Vagina (tissue), 2 donors: ENCODE results near the gene JPH2. TPM values are rescaled to one million over a fixed set of nuclear protein-coding genes. Genes with fewer than 3 reads are reported as not detected.

ENCODE experiments used
- DNase-seq, 2 donors: peaks; one replicate each; pipeline ENCODE4 v3.0.0-alpha.2; 2017; ENCODE audit errors: extremely low spot score in 2 of 2
- H3K27ac ChIP-seq: fragments of 200-600 bp; sonication (generic); one replicate; pipeline ENCODE4 v1.5.1; 2019
- H3K27me3 ChIP-seq: fragments of 200-600 bp; sonication (generic); one replicate; pipeline ENCODE4 v1.5.1; 2019
- H3K36me3 ChIP-seq, 2 donors: fragments of 200-600 bp; sonication (generic); one replicate each; pipeline ENCODE4 v1.5.1; 2017 to 2019
- H3K4me1 ChIP-seq: fragments of 200-600 bp; sonication (generic); one replicate; pipeline ENCODE4 v1.5.1; 2019
- H3K4me3 ChIP-seq, 2 donors: fragments of 200-600 bp; sonication (generic); 1 replicate in 1 of 2; 2 replicates in 1 of 2; pipeline ENCODE4 v1.5.1; 2016 to 2019
- H3K9me3 ChIP-seq: fragments of 200-600 bp; sonication (generic); one replicate; pipeline ENCODE4 v1.5.1; 2019
- POLR2A ChIP-seq, 2 donors: fragments of 450-650 bp; IDR thresholded peaks; one replicate each; pipeline ENCODE4 v1.6.1; 2017; ENCODE audit warnings: antibody characterized with exemption in 2 of 2, mild to moderate bottlenecking in 2 of 2, moderate library complexity in 2 of 2
- POLR2AphosphoS5 ChIP-seq, 2 donors: sonication (generic); formaldehyde crosslinking; IDR thresholded peaks; one replicate each; pipeline ENCODE4 v1.9.0; 2017; ENCODE audit warnings: antibody characterized with exemption in 2 of 2, mild to moderate bottlenecking in 2 of 2, low read depth in 1 of 2; ENCODE audit not compliant: insufficient read depth in 1 of 2
- intact Hi-C: fragments of 100-400 bp; cut with DNase I; formaldehyde crosslinking; loops from one replicate; pipeline ENCODE4 v1.15.1; 2023
- total RNA-seq: library from RNA; depleted of rRNA; stranded (reverse); fragments of >200 nt; gene quantifications from one replicate; pipeline ENCODE4 v1.2.3, GENCODE V29; 2016
- TF ChIP-seq, protein P1 (sequence below), 3 experiments: fragments of 450-650 bp in 2 of 3; fragments of 200-600 bp in 1 of 3; sonication (generic) in 1 of 3; IDR thresholded peaks; one replicate each; pipeline ENCODE4 v1.5.1; 2017 to 2019; ENCODE audit warnings: antibody characterized with exemption in 3 of 3, mild to moderate bottlenecking in 2 of 3, moderate library complexity in 2 of 3

Gene JPH2
- total RNA-seq, 1 donor from 2014 or later = 13.8 TPM

DNA sequence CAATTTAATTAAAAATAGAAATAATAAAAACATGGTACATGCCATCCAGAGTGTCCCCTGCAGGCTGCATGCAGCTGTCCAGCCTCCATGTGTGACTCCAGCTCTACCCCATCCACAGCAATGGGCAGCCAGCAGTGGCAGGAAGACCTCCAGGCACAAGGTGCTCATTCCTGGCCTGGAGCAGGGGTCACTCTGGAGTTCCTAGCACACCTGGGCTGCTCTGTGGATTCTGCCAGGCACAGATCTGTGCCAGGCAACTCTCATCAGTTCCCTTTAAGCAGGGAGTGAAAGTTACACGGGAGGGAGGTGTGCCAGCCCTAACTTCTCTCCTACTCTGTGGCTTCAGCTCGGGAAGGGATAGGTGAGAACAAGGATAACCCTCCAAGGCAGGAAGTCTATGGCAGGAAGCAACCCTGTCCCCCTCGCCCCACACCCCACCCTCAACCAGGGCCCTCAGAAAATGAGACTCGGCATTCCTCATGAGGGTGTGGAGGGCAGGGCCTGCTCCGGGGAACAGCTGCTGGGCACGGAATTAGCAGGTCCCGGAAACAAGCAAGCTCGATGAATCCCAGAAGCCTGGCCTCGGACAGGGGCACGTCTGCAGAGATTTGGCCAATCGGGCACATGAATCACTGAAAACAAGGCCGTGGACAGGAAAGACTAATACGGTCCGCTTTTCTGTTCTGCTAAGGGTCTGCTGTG lies 10.0 kb downstream of the JPH2 start:
- no peak overlapping the region for H3K4me3 ChIP-seq
- intact Hi-C loops = no loop called here
- no peak for DNase-seq
- no peak overlapping the region for H3K27ac ChIP-seq
- TF ChIP-seq POLR2A (IDR thresholded peaks at IDR 0.05) (no peak), POLR2AphosphoS5 (IDR thresholded peaks at IDR 0.05; ENCODE audit: insufficient read depth in 1 of 2, low read depth in 1 of 2) (no peak)
- TF ChIP-seq, protein P1, sequence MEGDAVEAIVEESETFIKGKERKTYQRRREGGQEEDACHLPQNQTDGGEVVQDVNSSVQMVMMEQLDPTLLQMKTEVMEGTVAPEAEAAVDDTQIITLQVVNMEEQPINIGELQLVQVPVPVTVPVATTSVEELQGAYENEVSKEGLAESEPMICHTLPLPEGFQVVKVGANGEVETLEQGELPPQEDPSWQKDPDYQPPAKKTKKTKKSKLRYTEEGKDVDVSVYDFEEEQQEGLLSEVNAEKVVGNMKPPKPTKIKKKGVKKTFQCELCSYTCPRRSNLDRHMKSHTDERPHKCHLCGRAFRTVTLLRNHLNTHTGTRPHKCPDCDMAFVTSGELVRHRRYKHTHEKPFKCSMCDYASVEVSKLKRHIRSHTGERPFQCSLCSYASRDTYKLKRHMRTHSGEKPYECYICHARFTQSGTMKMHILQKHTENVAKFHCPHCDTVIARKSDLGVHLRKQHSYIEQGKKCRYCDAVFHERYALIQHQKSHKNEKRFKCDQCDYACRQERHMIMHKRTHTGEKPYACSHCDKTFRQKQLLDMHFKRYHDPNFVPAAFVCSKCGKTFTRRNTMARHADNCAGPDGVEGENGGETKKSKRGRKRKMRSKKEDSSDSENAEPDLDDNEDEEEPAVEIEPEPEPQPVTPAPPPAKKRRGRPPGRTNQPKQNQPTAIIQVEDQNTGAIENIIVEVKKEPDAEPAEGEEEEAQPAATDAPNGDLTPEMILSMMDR (IDR thresholded peaks at IDR 0.05) = no peak
- no peaks in the 10 kb centered on the region for H3K27me3 ChIP-seq
- H3K4me1 ChIP-seq = peaks cover 6% of the 10 kb centered on the region
- no peaks in the 10 kb centered on the region for H3K36me3 ChIP-seq
- H3K9me3 ChIP-seq = no peaks in the 10 kb centered on the region

DNA sequence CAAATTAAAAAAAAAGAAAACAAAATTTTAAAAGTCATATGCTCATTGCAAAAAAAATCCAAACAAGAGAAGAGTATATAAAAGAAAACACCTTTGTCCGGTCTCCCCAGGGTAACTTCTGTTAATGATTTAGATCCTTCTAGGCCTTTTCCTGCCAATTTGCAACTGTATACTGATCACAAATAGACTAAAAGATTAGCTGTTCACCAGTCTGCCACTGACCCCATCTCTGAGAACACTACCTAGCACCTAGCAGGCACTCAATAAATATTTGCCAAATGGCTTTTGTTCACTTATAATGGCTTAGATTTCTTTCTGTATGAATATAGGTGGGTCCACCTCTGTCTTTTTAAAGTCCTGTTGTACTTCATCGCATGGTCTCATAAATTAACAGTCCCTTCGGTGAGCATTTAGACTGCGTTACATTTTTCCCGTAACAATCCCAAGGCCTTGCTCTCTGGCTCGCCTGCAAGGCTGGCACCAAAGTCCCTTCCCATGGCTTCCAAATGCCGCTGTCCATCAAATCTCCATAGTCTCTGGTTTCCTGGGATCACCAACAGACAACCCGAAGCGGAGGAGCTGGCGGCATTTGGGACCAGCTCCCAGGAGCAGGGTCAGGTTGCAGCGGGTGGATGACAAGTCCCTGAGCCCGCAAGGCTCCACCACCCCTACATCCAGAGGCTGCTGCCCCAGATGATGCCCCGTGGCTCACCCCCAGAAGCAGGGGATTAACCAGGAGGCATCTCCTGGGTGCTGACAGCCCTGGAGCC lies 11.8 kb downstream of the JPH2 start:
- H3K36me3 ChIP-seq = no peaks in the 10 kb centered on the region
- DNase-seq = no peak
- TF ChIP-seq POLR2A (IDR thresholded peaks at IDR 0.05) (no peak), POLR2AphosphoS5 (IDR thresholded peaks at IDR 0.05; ENCODE audit: insufficient read depth in 1 of 2, low read depth in 1 of 2) (no peak)
- TF ChIP-seq, protein P1 (IDR thresholded peaks at IDR 0.05) = no peak
- no peaks in the 10 kb centered on the region for H3K27me3 ChIP-seq
- H3K4me3 ChIP-seq = no peak overlapping the region
- H3K27ac ChIP-seq = no peak overlapping the region
- intact Hi-C loops = no loop called here
- no peaks in the 10 kb centered on the region for H3K9me3 ChIP-seq
- peaks cover 6% of the 10 kb centered on the region for H3K4me1 ChIP-seq

DNA sequence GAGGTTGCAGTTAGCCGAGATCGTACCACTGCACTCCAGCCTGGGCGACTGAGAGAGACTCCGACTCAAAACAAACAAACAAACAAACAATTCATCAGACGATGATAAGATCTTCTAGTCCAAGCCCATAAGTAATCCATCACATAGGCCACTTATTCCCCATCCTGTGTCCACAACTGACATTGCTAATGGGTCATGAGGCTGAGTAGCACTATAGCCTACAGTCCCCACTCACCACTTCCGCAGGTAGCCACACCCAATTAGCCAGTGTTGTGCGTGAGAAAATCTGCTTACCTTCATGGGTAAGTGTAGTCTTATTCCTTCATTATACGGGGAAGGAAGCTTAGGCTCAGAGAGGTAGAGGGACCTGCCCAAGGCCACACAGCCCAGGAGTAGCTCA lies 13.1 kb downstream of the JPH2 start:
- Histone ChIP-seq H3K27ac (no peak overlapping the region), H3K36me3 (no peaks in the 10 kb centered on the region), H3K27me3 (no peaks in the 10 kb centered on the region), H3K4me1 (peaks cover 6% of the 10 kb centered on the region), H3K4me3 (no peak overlapping the region), H3K9me3 (no peaks in the 10 kb centered on the region)
- no peak for DNase-seq
- TF ChIP-seq POLR2A (IDR thresholded peaks at IDR 0.05) (no peak), POLR2AphosphoS5 (IDR thresholded peaks at IDR 0.05; ENCODE audit: insufficient read depth in 1 of 2, low read depth in 1 of 2) (no peak)
- TF ChIP-seq, protein P1 (IDR thresholded peaks at IDR 0.05) = no peak
- intact Hi-C loops = no loop called here

DNA sequence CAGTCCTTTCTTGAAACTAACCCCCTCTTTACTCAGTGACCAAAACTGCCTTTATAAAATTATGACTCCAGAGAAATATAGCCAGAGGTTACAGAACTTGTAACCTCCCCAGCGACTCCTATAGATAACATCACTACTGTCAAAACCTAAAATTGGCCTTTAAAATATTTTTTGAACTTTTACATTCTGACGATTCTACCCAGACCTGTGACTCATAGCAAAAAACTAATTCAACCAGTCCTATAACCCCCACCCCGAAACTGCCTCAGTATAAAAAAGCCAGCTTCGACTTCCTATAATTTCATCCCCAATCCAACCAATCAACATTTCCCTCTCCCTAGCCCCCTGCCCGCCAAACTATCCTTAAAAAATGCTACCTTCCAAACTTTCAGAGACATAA lies 13.9 kb downstream of the JPH2 start:
- Histone ChIP-seq H3K36me3 (no peaks in the 10 kb centered on the region), H3K27ac (no peak overlapping the region), H3K4me1 (peaks cover 6% of the 10 kb centered on the region), H3K4me3 (no peak overlapping the region), H3K9me3 (no peaks in the 10 kb centered on the region), H3K27me3 (no peaks in the 10 kb centered on the region)
- intact Hi-C loops = no loop called here
- DNase-seq = no peak
- TF ChIP-seq POLR2A (IDR thresholded peaks at IDR 0.05) (no peak), POLR2AphosphoS5 (IDR thresholded peaks at IDR 0.05; ENCODE audit: insufficient read depth in 1 of 2, low read depth in 1 of 2) (no peak)
- TF ChIP-seq, protein P1 (IDR thresholded peaks at IDR 0.05) = no peak

DNA sequence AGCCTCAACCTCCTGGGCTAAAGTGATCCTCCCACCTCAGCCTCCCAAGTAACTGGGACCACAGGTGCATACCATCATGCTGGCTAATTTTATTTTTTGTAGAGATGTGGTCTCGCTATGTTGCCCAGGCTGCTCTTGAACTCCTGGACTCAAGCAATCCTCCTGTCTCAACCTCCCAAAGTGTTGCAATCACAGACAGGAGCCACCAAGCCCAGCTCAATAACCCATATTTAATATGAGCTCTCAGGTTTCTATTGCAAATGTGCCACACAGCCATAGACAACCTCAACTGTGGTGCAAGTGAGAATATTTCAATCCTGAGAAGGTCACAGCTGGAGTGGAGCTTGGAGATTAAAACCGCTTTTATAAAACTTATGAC lies 14.4 kb downstream of the JPH2 start:
- Histone ChIP-seq H3K36me3 (no peaks in the 10 kb centered on the region), H3K27me3 (no peaks in the 10 kb centered on the region), H3K4me1 (peaks cover 6% of the 10 kb centered on the region), H3K27ac (no peak overlapping the region), H3K9me3 (no peaks in the 10 kb centered on the region), H3K4me3 (no peak overlapping the region)
- no peak for DNase-seq
- intact Hi-C loops = no loop called here
- TF ChIP-seq, protein P1 (IDR thresholded peaks at IDR 0.05) = no peak
- no peak for TF ChIP-seq POLR2A (IDR thresholded peaks at IDR 0.05)
- no peak for TF ChIP-seq POLR2AphosphoS5 (IDR thresholded peaks at IDR 0.05; ENCODE audit: insufficient read depth in 1 of 2, low read depth in 1 of 2)
